Measurements from ENCODE around the gene SH2B3.
"Not testable (repeated sequence)": the region's sequence is repeated elsewhere in the genome, so short reads cannot be mapped to it uniquely, and the experiment has no call there.

Gene SH2B3

GRCh38 chr12:111396726-111397445, 8.8 kb upstream of the SH2B3 start:
- DNase-seq: peak; percentile 89 to 94
- TF ChIP-seq POLR2A (IDR thresholded peaks at IDR 0.05; ENCODE audit: low read length): no peak
- TF ChIP-seq GATA1 (IDR thresholded peaks at IDR 0.05; ENCODE audit: low read depth, low read length): no peak

- no peak for TF ChIP-seq GATA1 (IDR thresholded peaks at IDR 0.05; ENCODE audit: low read depth, low read length)
- no peak for TF ChIP-seq POLR2A (IDR thresholded peaks at IDR 0.05; ENCODE audit: low read length)
- DNase-seq: no peak
Measured at GRCh38 chr12:111398530-111398929, 7.2 kb upstream of the SH2B3 start.

- not testable (repeated sequence) for DNase-seq
Measured at GRCh38 chr12:111399741-111400404, 5.8 kb upstream of the SH2B3 start.

- peak in 1 of 2 experiments; percentile 50 for DNase-seq
- no peak for TF ChIP-seq GATA1 (IDR thresholded peaks at IDR 0.05; ENCODE audit: low read depth, low read length)
- no peak for TF ChIP-seq POLR2A (IDR thresholded peaks at IDR 0.05; ENCODE audit: low read length)
Measured at GRCh38 chr12:111401167-111401605, 4.5 kb upstream of the SH2B3 start.

GRCh38 chr12:111402490-111402824, 3.3 kb upstream of the SH2B3 start:
- not testable (repeated sequence) for DNase-seq

DNA sequence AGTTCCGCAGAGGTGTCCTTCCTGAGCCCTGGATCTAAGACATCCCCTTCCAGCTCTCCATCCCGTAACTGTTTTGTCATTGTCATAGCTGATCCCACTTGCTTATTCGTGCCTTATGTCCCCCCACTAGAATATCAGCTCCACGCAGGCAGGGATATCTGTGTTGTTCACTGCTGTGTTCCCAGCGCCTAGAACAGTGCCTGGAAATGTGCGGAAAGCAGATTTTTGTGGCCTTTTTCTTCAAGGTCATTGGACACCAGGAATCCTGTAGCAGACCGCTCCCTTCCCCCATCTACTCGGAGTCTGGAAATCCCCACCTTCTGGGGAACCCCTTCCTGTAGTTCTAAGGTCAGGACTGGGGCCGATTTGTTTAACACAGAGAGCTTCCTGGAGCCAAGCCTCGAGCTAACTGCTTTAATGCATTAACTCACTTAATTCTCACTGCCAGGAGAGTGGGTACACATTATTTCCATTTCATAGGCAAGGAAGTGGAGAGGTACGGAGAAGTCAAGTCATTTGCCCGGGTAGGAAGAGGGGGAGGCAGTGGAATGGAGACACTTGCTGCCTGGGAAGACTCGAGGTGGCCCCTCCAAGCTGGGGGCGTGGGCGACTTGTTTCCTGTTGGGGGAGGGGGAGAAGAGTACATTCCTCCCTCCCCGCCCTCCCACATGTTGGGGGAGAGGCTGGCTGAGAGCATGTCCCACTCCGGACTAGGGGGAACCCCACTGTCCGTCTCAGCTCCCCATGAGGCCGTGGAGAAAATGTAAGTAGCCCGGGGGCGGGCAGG, 1.2 kb upstream of the SH2B3 start:
- peak; percentile 8 for TF ChIP-seq POLR2A (IDR thresholded peaks at IDR 0.05; ENCODE audit: low read length)
- TF ChIP-seq GATA1 (IDR thresholded peaks at IDR 0.05; ENCODE audit: low read depth, low read length): no peak
- DNase-seq: peak; percentile 80 to 83

- TF ChIP-seq GATA1 (IDR thresholded peaks at IDR 0.05; ENCODE audit: low read depth, low read length) (peak; percentile 85), POLR2A (IDR thresholded peaks at IDR 0.05; ENCODE audit: low read length) (peak; percentile 63)
- peak; percentile 100 for DNase-seq
Measured at GRCh38 chr12:111405149-111405858, 419 bp upstream of the SH2B3 start.

- DNase-seq: peak; percentile 55 to 64
Measured at GRCh38 chr12:111406474-111407376, 1.0 kb downstream of the SH2B3 start.

DNA sequence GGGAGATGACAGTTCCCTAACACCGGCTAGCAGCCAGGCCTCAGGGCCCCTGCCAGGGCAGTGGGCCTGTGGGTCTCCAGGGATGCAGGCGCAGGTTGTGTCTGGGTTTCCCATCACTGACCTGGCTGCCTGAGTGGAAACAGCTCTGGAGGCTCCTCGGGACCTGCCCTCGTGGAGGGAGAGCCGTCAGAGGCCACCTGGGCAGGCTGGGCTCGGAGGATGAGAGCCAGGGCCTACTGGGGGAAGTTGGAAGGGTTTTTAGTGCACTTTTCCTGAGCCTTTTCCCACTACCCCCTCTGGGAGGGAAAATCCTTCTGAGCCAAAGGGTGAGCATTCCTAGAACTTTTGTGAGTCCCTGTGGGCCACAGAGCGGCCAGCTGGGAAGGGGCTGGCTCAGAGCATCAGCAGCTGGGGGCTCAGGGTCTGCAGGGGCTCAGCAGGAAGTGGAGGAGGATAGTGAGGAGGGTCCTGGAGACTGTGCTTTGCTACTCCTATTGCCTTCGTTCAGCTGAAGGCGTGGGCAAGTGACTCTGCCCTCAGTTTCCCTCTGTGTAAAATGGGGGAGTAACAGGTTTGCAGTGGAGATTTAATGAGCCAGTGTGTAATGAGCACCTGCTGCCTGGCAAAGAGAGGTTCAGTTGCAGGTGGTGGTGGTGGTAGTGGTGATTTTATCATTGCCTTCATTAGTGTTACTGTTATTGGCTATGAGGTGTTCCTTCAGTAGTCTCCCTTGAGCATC, 1.8 kb downstream of the SH2B3 start:
- no peak for DNase-seq
- peak; percentile 14 for TF ChIP-seq POLR2A (IDR thresholded peaks at IDR 0.05; ENCODE audit: low read length)
- no peak for TF ChIP-seq GATA1 (IDR thresholded peaks at IDR 0.05; ENCODE audit: low read depth, low read length)

More at GRCh38 chr12:111406474-111407376, 1.0 kb downstream of the SH2B3 start:
- TF ChIP-seq POLR2A (IDR thresholded peaks at IDR 0.05; ENCODE audit: low read length) (no peak), GATA1 (IDR thresholded peaks at IDR 0.05; ENCODE audit: low read depth, low read length) (no peak)

GRCh38 chr12:111408116-111408440, 2.4 kb downstream of the SH2B3 start:
- TF ChIP-seq POLR2A (IDR thresholded peaks at IDR 0.05; ENCODE audit: low read length) (no peak), GATA1 (IDR thresholded peaks at IDR 0.05; ENCODE audit: low read depth, low read length) (no peak)
- peak in 1 of 2 experiments; percentile 27 for DNase-seq

DNA sequence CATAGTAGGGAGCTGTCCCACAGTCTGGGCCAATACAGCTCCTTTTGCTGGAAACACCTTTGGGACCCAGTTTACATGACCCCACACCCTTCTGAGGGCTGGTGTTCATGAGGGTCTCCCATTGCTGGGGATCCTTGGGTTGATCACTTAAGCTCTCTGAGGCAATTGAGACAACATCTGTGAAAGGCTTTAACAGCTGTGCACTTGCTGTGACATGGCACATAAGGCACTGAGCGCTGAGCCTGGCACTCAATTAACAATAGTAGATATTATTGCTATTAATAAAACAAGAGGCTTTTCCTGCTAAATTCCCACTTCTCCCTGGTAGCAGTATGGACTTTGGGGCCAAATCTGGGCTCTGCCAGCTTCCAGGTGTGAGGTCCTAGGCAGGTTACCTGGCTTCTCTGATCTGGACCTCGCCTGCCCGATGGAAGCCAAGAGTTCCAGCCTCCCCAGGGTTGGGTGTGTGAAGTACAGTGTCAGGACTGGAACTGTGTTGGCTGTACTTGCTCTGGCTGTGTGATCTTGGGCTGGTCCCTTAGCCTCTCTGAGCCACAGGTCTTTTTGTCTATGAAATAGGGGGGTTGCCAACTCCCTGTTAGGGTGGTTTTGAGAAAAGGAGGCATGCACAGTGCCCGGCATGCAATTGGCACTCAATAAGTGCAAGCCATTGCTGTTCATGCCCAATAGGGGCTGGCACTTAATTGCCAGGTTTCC, 3.1 kb downstream of the SH2B3 start:
- DNase-seq: peak; percentile 36 to 57
- TF ChIP-seq GATA1 (IDR thresholded peaks at IDR 0.05; ENCODE audit: low read depth, low read length) (no peak), POLR2A (IDR thresholded peaks at IDR 0.05; ENCODE audit: low read length) (no peak)

- DNase-seq: peak in 1 of 2 experiments; percentile 52
- TF ChIP-seq POLR2A (IDR thresholded peaks at IDR 0.05; ENCODE audit: low read length) (no peak), GATA1 (IDR thresholded peaks at IDR 0.05; ENCODE audit: low read depth, low read length) (no peak)
Measured at GRCh38 chr12:111409403-111409779, 3.7 kb downstream of the SH2B3 start.
